ENCODE results near the gene TPPP2.

GRCh38 chr14:21032326-21033132 is 2.5 kb downstream of the TPPP2 start:
- no peak for TF ChIP-seq CTCF (IDR thresholded peaks at IDR 0.05; ENCODE audit: poor library complexity, severe bottlenecking)
- no peak for TF ChIP-seq POLR2AphosphoS5 (IDR thresholded peaks at IDR 0.05)
- TF ChIP-seq EZH2 (IDR thresholded peaks at IDR 0.05; ENCODE audit: borderline replicate concordance, insufficient read depth, low read length, poor library complexity, severe bottlenecking) = no peak
- TF ChIP-seq REST (IDR thresholded peaks at IDR 0.05; ENCODE audit: borderline replicate concordance) = no peak
- TF ChIP-seq MXI1 (conservative IDR thresholded peaks at IDR 0.05; ENCODE audit: poor library complexity, severe bottlenecking) = no peak
- no peak for TF ChIP-seq EP300 (conservative IDR thresholded peaks at IDR 0.05; ENCODE audit: poor library complexity, severe bottlenecking)
- no peak for TF ChIP-seq TAF1 (IDR thresholded peaks at IDR 0.05; ENCODE audit: low read depth)

Data from neural cell (in vitro differentiated cells).